COR-L47 (cell line): ENCODE results near the gene SHISA7.

Source experiments
- DNase-seq: peaks from one replicate; lab custom pipeline; 2025; lab: John Stamatoyannopoulos, UW

SHISA7 gene

DNA sequence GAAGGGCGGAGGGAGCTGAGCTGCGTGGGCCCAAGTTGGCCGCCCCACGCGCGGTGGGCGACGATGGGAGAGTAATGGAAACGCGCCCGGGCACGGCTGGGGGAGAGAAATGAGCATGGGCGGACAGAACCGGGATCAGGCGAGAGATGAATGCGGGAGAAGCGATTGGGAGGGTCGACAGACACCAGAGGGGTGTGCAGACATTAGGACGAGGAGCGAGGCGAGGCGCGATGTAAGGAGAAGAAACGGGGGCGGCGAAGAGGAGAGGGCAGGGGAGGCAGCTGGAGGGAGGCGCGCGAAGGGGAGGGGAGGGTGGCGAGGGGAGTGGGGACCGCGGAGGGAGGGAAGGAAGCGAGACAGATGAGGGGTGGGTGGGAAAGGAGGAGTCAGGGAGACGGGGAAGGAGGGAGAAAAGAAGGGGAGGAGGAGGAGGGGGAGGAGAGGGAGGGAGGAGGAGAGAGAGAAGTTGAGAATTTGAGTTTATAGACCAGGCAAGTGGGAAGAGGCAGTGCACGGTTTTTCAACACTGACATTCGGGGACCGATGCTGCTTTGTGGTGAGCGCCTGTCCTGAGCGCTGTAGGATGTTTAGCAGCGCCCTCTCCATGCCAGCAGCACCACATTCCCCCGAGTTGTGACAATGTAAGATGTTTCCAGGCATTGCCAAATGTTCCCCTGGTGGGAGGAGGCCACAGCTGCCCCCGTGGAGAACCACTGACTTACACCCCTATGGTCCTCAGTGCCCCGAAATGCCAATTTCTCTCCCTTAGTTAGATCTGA is at the start of gene SHISA7:
Gene SHISA7, minus strand, starts transcription at position 256 of the 779 bp plus-strand sequence. CDS start 437 bp downstream, outside the sequence.
- peak; percentile 41 for DNase-seq

DNA sequence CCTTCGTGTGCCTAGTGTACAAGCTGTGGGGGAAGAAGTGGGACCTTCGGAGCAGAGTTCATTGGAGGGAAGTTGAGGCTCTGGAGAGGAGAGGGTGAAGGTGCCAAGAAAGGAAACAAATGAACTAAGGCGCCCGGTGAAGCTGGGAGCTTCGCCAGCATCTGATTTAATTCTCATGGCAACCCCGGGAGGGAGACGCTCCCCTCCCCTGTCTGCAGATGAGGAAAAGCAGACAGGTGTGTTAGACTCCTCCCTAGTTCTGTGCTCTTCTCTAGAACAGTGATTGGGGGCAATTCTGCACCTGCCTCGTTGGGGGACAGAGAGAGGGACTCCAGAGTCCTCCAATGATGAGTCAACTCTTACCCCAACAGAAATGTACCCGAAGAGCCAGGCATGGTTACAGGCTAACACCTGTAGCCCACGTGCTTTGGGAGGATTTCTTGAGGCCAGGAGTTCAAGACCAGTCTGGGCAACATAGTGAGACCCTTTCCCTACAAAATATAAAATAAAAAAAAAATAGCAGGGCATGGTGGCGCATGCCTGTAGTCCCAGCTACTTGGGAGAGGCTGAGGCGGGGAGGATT is 49.4 kb upstream of the SHISA7 start:
- peak; percentile 84 for DNase-seq

DNA sequence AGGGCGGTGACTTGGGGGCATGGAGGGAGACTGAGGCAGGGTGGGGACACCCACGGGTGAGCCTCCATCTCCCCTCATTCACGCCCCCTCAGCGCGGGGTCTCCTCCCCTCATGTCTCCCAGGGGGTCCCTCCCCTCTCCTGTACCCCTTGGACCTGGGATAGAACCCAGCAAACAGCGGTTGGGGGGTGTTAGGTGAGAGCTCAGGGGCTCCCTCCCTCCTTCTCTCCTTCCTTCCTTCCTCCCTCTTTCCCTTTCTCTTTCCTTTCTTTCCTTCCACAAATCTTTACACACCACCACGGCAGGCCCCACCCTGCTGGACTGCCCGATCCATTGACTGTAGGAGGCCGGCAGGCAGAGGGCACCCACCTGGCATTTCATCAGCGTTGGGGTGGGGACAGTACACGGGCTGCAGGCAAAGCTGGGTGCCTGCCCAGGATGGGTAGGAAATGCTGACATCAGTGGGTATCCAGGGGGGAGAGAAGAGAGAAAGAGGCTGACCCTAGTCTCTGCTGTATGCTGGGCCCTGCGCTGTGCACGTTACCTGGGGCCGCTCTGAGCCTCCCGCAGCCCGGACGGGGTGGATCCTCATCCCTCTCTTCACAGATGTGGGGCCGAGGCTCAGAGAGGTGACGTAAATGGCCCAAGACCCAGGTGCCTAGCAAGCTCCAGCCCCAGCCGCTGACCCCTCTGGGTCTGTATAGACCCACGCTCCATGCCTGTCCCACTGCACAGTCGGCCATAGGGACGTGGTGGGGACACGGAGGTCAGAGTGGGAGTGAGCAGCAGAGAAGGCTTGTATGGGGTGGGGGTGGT is 48.7 kb upstream of the SHISA7 start:
- DNase-seq = peak; percentile 29

DNA sequence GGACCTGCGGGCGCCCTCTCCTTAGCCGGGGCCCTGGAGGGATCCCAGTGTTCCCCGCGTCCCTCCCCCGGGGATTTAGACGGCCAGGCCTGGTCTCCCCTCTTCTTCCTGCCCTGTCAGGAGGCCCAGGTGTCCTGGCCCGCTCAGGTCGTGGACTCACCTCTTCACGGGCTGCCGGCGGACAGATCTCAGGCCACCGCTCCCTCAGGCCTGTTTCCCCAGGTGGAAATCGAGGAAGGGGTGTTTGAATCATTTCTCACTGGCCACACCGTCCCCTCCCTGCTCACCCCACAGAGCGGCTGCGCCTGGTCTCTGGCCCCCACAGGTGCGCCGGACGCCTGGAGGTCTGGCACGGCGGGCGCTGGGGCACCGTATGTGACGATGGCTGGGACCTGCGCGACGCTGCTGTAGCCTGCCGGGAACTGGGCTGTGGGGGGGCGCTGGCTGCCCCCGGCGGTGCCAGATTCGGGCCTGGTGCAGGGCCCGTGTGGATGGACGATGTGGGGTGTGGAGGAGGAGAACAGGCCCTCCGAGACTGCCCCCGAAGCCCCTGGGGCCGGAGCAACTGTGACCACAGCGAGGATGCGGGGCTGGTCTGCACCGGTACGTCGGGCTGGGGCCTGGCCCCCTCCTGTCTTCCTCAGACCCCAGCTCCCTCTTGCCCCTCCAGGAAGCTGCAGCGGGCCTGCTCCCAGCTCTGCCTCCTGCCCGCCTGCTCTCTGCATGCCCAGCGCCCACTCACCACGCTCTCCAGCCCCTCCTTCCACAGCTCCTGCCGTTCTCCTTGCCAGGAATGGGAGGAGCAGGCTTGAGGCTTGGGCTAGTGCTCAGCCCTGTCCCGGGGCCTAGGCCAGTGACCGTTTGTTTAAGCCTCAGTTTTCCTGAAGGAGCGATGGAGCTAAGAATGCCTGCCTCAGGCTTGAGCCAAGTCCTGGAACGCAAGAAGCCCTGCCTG is 47.7 kb upstream of the SHISA7 start:
- DNase-seq = no peak

DNA sequence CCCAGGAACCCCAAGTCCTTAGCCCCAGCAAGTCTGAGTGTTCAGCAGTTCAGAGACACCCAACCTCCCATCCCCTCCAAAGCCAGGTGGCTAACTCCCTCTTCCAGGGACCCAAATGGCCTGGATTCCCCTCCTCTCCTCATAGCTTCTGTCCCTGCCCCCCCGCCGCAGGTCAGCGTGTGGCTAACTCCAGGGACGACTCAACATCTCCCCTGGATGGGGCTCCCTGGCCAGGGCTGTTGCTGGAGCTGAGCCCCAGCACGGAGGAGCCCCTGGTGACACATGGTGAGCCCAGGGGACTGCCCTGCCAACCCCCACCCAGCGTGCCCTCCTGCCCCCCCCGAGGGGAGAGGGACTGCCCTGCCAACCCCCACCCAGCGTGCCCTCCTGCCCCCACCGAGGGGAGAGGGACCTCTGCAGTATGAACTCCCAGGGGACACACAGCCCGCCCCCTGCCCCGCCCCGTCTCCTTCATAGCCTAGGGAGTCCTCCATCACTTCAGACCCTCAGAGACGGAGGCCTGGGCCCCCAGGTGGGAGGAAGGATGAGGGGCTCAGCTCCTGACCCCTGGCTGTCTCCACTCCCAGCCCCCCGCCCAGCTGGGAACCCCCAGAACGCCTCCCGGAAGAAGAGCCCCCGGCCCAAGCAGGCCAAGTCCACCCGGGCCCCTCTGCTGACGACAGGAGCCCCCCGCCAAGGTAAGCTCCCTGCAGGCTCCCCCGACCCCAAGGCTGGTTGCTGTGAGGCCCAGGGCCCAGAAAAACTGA is 46.8 kb upstream of the SHISA7 start:
- no peak for DNase-seq

DNA sequence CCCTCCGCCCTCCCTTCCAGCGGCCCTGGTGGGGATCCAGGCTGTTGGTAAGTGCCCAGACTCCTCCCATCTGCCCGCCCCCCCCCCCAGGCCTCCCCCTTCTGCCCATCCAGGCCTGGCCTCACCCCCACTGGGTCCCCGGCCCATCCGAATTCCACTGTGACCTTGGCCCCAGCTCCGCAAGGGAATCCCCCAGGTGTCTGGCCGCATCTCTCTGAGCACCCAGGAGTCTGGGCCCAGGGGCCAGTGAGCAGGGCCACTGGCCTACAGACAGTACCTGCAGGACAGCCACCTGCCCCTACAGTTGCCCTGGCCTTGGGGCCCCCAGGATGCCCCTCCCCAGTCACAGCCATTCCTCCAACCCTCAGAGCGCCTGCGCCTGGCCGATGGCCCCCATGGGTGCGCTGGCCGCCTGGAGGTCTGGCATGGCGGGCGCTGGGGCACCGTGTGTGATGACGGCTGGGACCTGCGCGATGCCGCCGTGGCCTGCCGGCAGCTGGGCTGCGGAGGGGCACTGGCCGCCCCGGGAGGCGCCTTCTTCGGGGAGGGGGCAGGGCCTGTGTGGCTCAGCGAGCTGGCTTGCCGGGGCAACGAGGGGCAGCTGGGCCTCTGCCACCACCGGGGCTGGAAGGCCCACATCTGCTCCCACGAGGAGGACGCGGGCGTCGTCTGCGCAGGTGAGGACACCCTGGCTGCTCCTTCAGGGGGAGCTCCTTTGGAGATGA is 46.0 kb upstream of the SHISA7 start:
- DNase-seq = no peak

DNA sequence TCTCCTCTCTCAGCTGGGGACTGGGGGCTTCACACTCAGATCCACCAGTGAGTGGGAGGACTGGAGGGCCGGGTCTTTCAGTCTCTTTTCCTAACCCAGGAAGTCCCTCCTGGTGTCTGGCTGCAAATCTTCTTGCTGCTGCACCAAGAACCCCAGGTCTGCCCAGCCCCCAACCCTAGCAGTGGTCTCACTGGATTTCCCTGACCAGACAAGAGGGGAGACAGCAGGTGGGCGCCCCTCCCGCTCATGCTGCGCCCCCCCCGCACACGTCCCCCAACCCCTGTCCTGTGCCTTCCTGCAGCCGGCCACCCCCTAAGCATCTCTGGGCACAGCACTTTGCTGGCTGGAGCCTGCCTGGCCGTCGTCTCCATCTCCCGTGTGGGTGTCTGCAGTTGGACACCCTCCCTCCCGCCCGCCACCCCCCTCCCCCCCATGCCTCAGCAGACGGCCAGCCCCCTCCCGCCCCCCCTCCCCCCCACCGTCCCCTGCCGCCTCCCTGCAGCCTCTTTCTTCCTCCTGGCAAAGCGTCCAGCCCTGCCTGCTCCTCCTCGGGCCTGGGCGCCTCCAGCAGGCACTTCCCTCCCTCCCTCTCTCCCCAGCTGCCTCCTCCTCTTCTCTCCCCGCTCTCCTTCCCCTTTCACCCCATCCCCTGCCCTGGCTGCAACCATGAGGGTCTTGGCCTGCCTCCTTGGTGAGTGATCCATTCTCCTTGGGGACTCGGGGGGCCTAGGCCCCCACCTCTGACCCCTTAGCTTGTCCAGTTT is 45.0 kb upstream of the SHISA7 start, which contains the start of gene SSC5D:
Gene SSC5D, plus strand, starts transcription at position 513 of the 764 bp plus-strand sequence. Its CDS starts 154 bp downstream, at position 667.
- DNase-seq = no peak

DNA sequence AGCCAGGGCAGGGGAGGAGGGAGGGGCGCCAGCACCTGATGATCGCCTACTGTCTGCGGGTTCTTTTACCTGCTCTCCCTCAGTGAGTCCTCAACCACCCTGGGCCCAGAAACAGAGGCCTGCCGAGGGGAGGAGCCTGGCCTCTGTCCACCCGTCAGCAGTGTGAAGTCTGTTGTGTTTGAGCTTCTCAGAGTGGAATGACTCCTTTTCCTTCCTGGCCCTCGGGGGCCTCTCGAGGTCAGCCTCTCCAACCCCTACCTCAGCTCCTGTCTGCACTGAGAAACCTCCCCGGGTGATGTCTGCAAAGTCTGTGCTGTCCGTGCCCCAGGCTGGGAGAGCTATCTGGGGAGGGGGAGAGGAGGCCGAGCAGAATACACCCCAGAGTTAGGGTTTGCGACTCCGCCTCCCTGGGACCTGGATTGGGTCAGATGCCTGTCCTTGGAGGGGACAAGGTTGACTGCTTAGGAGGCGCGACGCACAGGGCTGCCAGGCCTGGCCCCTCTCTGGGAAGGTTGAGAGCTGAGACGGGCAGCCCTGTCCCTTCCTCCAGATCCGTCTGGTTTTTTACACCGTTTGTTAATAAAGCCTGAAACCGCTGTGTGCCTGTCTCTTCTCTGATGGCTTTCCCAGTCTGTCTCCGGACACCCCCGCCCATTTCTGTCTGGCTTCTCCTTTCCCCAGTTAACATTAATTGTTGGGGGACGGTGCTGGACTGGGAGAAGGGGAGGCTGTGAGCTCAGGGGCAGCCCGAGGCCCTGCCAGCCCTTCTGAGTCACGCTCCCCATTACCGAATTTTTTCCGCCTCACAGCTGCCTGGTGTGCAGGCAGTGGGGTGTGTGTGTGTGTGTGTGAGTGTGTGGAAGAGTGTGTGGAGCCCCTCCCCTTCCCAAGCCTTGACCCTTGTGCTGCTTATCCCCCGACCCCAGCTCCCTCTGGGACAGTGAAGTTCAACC is 44.1 kb upstream of the SHISA7 start:
- no peak for DNase-seq

DNA sequence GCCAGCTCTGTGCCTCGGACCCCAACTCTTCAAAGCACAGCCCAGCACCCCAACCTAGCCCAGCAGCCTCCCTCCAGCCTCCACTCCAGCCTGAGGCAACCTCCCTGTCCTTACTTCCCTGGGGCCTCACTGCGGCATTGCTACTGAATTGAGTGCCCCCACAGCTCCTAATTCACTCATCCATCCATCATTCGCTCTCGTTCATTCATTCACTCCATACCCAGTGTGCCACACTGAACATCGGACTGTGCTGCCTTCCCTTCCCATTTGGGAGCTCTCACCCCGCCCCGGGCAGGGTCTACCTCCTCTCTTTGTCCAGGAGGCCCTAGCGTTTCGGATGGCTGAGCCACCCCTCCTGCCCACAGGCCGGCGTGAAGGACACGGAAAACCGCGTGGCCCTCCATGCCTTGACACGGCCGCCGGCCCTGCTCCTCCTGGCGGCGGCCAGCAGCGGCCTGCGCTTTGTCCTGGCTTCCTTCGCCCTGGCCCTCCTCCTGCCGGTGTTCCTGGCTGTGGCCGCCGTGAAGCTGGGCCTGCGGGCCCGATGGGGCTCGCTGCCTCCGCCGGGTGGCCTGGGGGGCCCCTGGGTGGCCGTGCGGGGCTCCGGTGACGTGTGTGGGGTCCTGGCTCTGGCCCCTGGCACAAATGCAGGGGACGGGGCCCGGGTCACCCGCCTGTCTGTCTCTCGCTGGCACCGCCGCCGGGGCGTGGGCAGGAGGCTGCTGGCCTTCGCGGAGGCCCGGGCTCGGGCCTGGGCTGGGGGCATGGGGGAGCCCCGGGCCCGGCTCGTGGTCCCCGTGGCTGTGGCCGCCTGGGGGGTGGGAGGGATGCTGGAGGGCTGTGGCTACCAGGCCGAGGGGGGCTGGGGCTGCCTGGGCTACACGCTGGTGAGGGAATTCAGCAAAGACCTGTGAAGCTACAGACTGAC is 43.2 kb upstream of the SHISA7 start:
- no peak for DNase-seq

DNA sequence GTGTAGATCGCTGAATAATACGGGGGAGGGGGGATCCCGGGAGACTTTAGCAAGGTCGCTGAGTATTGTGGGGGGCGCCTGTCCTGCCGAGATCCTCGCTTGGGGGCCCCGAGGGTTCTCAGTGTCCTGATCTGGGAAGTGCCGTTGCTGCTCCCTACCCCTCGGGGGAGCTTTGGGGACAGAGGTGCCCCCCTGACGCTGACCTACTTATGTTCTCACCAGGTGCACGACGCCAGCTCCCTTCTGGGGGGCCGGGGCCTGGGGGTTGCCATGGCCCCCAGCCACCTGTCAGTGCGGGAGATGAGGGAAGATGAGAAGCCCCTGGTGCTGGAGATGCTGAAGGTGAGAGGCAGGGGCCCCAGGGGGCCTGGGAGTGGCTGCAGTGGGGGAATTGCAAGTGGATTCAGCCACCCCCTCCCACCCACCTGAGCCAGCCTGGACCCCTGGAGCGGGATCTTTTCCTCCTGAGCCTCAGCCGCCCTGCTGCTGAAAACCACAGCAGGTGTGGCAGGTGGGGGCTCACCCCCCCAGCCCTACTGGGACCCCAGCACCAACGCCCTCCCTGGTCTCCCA is 42.4 kb upstream of the SHISA7 start:
- peak; percentile 51 for DNase-seq

DNA sequence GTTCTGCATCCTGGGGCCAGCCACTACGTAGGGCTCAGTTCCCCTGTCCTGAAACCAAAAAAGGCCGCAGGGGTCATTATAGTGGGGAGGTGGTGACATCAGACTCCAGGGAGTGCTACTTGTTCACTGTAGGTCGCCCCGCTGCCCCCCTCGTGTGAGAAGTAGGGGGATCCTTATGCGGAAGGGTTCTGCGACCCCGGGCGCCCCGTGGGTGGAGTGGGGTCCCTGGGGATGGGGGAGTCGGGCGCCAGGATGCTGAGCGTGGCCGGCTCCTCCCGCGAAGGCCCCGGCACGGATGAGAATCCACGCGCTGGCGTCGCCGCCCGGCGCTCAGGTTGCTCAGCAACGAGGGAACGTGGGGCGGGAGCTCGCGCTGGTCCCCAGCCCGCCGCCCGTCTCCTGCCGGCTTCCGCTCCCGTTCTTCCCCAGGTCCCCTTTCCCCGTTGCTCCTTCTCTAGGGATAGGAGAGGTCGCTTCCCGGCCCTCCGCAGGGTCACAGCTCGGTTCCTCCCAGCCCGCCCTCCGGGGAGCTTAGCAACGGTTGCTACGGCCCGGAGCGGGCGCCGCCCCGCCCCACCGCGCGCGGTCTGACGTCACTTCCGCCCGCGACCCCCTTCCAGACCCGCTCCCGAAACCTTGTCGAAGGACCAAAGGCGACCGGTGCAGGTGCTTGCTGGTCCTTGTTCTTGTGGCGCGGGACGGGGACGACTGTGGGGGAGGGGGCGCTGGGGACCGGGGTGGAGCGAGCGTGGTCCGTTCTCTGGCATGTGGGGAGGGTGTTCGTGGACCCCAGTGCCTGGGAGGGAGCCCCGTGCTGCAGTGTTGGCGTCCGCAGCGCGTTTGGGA is 41.7 kb upstream of the SHISA7 start, which contains the start of gene NAT14:
Gene NAT14, plus strand, starts transcription at position 596 of the 846 bp plus-strand sequence. CDS start 521 bp downstream, outside the sequence.
- DNase-seq = peak; percentile 73

DNA sequence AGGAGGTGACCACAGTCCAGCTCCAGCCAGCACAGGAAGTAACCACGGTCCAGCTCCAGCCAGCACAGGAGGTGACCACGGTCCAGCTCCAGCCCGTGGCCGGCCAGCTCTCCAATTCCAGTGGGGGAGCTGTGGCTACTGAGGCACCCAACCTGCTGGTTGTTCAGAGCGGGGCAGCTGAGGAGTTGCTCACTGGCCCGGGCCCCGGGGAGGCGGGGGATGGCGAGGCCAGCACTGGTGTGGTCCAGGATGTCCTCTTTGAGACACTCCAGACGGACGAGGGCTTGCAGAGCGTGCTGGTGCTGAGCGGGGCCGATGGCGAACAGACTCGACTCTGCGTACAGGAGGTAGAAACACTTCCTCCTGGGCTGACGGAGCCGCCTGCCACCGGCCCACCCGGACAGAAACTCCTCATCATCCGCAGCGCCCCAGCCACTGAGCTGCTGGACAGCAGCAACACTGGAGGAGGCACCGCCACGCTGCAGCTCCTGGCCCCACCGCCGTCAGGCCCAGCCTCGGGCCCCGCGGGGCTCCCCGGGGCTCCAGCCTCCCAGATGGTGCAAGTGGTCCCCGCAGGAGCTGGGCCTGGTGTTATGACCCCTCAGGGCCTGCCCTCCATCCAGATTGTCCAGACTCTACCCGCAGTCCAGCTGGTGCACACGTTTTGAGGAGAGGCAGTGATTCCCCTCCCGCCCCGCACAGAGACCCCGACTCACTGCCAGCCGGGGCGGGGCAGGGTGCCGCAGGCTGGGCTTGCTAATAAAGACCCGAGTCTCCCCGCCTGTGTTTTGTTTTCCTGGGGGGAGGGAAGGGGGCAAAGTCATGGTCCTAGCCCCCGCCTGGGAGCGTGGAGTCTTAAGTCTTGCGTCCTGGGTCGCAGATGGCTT is 40.8 kb upstream of the SHISA7 start:
- no peak for DNase-seq

DNA sequence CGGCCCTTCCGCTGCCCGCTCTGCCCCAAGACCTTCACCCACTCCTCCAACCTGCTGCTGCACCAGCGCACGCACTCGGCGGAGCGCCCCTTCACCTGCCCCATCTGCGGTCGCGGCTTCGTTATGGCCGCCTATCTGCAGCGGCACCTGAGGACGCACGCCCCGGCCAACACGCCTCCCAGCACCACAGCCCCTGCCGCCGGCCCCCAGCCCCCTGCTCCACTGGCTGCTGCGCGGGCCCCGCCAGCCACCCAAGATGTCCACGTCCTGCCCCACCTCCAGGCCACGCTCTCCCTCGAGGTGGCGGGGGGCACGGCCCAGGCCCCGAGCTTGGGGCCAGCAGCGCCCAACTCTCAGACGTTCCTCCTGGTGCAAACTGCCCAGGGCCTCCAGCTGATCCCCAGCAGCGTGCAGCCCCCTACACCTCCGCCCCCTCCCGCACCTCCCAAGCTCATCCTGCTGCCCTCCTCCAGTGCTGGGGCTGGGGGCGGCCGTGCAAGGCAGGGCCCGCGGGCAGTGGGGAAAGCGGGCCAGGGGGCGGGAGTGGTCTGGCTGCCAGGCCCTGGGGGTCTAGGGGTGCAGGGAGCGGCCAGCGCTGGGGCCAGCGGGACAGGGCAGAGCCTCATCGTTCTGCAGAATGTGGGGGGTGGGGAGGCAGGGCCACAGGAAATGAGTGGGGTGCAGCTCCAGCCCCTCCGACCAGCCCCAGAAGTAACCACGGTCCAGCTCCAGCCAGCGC is 40.0 kb upstream of the SHISA7 start:
- DNase-seq = no peak
